ENCODE data around the gene ADARB2.

Gene ADARB2

DNA sequence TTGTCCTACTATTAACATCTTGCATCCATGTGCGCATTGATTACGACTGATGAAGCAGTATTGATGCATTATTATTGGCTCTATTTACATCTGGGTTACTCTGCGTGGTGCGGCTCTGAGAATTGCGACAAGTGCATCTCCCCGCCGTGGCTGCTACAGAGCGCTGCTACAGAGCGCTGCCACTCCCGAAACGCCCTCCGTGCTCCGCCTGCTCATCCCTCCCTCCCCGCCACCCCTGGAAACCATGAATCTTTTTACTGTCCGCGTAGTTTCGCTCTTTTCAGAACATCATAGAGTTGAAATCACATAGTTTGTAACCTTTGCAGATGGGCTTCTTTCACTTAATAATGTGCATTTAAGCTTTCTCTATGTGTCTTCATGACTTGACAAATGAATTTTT is 74.1 kb downstream of the ADARB2 start:
- TF ChIP-seq, protein P1, sequence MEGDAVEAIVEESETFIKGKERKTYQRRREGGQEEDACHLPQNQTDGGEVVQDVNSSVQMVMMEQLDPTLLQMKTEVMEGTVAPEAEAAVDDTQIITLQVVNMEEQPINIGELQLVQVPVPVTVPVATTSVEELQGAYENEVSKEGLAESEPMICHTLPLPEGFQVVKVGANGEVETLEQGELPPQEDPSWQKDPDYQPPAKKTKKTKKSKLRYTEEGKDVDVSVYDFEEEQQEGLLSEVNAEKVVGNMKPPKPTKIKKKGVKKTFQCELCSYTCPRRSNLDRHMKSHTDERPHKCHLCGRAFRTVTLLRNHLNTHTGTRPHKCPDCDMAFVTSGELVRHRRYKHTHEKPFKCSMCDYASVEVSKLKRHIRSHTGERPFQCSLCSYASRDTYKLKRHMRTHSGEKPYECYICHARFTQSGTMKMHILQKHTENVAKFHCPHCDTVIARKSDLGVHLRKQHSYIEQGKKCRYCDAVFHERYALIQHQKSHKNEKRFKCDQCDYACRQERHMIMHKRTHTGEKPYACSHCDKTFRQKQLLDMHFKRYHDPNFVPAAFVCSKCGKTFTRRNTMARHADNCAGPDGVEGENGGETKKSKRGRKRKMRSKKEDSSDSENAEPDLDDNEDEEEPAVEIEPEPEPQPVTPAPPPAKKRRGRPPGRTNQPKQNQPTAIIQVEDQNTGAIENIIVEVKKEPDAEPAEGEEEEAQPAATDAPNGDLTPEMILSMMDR (conservative IDR thresholded peaks at IDR 0.05; ENCODE audit: low read depth): no peak
- no peak overlapping the region for H3K27ac ChIP-seq
- ChIA-PET CTCF (interaction anchor here (0.6 kb wide), 1 partner anchor 9 kb away, joined by 4 read pairs; no protein-coding TSS in a partner anchor), POLR2A (ENCODE audit: low non-redundant PET) (no interaction called here)
- no peak for DNase-seq (ENCODE audit: low spot score)

DNA sequence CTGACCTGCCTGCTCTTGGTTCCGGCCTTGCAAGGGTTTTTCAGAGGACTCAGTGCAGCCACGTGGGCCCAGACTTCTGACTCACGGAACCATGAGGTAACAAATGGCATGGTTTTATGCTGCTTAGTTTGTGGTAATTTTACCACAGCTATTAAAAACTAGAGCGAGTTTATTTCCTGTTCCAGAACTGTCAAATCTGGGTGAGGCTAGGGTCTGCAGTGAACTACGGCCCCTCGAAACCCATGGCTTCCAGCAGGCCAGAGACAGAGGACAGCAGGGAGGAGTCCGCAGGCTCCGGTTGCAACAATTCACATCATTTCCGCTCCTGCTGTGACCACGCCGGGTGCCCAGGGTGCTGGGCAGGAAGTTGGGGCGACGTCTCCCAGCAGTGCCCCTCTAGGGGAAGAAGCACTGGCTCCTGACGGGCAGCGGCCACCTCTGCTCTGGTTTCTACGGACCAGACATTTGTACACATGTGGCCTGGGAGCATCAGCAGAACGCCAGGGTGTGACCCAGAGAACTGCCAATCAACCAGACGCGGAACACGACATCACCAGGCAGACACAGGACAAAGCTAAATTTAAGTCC is 74.8 kb downstream of the ADARB2 start:
- ChIA-PET POLR2A (ENCODE audit: low non-redundant PET) (no interaction called here), CTCF (no interaction called here)
- TF ChIP-seq, protein P1 (conservative IDR thresholded peaks at IDR 0.05; ENCODE audit: low read depth): no peak
- H3K27ac ChIP-seq: no peak overlapping the region
- no peak for DNase-seq (ENCODE audit: low spot score)

DNA sequence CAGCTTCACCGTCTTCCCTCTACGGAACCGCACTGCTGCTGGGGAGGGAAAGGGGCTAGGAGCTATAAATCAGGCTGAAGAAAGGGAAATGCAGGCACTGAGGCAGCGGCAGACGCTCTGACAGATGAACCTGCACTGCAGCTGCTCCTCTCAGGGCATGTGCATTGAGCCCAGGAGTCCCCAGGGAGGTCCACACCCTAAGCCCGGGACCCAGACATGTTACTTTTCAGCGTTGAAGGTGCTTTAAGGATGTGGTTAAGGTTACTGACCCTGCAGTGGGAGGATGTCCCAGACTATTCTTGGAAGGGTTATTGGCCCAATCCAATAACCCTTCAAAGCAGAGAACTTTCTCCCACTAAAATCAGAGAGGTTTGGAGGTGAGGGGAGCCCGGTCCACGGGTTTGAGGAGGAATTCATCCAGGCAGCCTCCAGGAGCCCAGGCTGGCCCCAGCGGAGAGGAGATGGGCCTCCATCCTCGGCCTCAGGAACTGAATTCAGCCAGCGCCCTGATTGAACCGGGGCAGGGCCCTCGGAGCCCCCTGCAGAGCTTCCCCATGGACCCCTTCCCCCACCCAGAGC is 75.4 kb downstream of the ADARB2 start:
- POLR2A ChIA-PET (ENCODE audit: low non-redundant PET): no interaction called here
- TF ChIP-seq, protein P1 (conservative IDR thresholded peaks at IDR 0.05; ENCODE audit: low read depth): no peak
- CTCF ChIA-PET: no interaction called here
- DNase-seq (ENCODE audit: low spot score): no peak
- no peak overlapping the region for H3K27ac ChIP-seq

DNA sequence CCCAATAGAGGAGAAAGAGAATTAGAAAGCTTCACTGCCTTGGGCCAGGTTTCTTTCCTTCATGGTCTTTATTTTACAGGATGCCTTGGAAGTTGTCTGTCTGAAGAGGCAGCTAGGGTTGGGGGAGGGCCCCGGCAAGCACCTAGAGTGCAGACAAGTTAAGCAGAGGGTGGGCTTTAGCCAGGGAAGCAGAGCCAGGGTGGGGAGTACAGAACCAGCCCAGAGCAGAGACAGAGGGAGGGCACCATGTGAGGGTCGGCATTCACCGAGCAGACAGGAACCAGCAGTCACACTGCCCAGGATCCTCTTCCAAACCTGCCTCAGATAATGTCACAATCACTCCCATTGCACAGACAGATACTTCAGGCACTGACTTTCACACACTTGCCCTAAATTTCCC is 75.9 kb downstream of the ADARB2 start:
- H3K27ac ChIP-seq: no peak overlapping the region
- no peak for DNase-seq (ENCODE audit: low spot score)
- POLR2A ChIA-PET (ENCODE audit: low non-redundant PET): no interaction called here
- TF ChIP-seq, protein P1 (conservative IDR thresholded peaks at IDR 0.05; ENCODE audit: low read depth): no peak
- CTCF ChIA-PET: no interaction called here

DNA sequence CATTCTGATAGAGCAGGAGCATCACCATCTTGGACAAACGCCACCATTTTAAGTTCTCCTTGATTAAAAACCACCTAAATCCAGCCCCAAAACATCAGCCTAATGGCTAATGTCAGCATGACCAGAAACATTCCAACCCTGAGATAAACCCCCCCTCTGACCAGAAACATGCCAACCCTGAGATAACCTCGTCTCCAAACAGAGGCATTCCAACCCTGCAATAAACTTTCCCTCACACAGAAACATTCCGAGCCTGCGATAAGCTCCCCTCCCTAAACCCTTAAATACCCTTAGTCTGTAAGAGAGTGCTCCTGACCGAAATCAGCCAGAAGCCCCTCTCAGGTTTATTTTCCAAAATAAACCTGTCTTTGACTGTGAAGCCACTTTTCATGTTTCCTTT is 76.5 kb downstream of the ADARB2 start:
- H3K27ac ChIP-seq: no peak overlapping the region
- no peak for DNase-seq (ENCODE audit: low spot score)
- CTCF ChIA-PET: no interaction called here
- POLR2A ChIA-PET (ENCODE audit: low non-redundant PET): no interaction called here
- TF ChIP-seq, protein P1 (conservative IDR thresholded peaks at IDR 0.05; ENCODE audit: low read depth): no peak

DNA sequence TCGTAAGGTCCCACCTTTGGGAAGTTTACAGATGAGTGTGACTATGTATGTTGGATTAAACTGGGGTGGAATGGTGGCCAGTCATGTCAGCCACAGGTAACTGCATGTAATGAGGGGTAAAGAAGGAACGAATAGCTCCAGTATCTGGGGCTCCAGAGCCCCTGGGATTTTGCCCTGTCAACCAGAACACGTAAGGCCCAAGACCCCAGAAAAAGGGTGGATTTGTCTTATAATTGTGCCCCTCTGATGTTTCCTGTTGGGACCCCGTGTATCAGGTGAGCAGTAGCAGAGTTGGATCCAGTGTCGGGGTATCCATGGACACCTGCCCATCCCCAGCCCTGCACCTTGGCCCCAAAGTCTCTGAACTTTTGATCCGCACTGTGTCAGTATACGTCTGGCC is 76.9 kb downstream of the ADARB2 start:
- TF ChIP-seq, protein P1 (conservative IDR thresholded peaks at IDR 0.05; ENCODE audit: low read depth): no peak
- ChIA-PET CTCF (no interaction called here), POLR2A (ENCODE audit: low non-redundant PET) (no interaction called here)
- H3K27ac ChIP-seq: no peak overlapping the region
- no peak for DNase-seq (ENCODE audit: low spot score)
